ENCODE results near the gene RAB1B.

RAB1B gene

DNA sequence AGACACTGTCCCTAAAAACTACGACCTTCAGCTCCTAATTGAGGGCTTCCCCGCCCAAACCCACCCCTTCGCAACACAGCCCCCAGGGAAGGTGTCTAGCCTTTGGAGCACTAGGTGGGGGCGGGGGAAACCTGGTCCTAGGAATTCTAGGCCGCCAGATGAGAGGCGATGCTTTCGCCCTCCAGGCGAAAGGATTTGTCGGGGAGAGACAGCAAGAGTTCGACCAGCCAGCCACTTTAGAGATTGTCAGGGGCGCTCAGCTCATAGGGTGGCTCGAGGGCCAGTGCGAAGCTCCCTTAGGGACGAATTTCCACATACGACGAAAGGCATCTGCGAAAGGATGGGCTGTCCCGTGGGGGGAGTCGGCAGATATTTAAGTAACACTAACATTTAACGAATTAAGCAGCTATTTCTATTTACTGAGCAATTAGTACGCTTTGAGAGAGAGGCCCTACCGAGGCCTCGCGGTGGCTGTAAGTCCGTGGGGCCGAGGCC is 43.1 kb downstream of the RAB1B start:
- H3K27me3 Mint-ChIP-seq (ENCODE audit: low read depth) = peaks cover 16% of the 10 kb centered on the region
- H3K4me3 Mint-ChIP-seq = peak overlapping the region; percentile 89 to 91 (median 91)
- peak overlapping the region; percentile 94 to 98 (median 95) for H3K27ac Mint-ChIP-seq
- TF ChIP-seq, protein P1, sequence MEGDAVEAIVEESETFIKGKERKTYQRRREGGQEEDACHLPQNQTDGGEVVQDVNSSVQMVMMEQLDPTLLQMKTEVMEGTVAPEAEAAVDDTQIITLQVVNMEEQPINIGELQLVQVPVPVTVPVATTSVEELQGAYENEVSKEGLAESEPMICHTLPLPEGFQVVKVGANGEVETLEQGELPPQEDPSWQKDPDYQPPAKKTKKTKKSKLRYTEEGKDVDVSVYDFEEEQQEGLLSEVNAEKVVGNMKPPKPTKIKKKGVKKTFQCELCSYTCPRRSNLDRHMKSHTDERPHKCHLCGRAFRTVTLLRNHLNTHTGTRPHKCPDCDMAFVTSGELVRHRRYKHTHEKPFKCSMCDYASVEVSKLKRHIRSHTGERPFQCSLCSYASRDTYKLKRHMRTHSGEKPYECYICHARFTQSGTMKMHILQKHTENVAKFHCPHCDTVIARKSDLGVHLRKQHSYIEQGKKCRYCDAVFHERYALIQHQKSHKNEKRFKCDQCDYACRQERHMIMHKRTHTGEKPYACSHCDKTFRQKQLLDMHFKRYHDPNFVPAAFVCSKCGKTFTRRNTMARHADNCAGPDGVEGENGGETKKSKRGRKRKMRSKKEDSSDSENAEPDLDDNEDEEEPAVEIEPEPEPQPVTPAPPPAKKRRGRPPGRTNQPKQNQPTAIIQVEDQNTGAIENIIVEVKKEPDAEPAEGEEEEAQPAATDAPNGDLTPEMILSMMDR (IDR thresholded peaks at IDR 0.05; ENCODE audit: unreplicated experiment in 3 of 3) = peak in 2 of 3 experiments; percentile 91 to 98
- peaks cover 4% of the 10 kb centered on the region for H3K36me3 Mint-ChIP-seq (ENCODE audit: low read depth)
- H3K4me1 Mint-ChIP-seq = peaks cover 15% of the 10 kb centered on the region
- H3K9me3 Mint-ChIP-seq = no peaks in the 10 kb centered on the region

DNA sequence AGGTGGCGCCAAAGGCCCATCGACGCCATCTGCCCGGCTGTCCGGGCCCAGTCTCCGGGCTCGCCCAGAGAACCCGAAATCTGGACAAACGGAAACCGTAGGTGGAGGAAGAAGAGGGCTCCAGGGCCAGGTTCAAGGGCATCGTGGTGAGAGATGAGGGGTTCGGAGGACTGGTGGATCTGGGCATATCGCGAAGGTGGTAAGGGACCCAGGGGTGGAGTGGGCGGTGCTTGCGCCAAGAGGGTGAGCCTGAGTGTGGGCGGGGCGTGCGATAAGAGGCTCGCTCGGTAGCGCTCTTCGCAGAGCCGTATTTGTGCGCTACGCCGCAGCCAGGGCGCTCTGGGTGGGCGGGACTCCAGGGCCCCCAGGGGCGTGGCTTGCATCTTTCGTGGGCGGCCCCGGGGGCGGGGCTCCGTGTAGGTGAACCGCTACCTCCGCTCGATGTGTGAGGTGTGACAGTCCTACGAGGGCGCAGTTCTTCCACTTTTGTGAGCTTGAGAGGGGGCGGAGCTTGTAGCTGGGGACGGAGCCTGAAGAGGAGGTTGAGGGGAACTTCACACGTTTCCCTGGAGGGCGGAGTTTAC is 43.6 kb downstream of the RAB1B start:
- H3K36me3 Mint-ChIP-seq (ENCODE audit: low read depth) = peaks cover 4% of the 10 kb centered on the region
- H3K27me3 Mint-ChIP-seq (ENCODE audit: low read depth) = peaks cover 16% of the 10 kb centered on the region
- peaks cover 15% of the 10 kb centered on the region for H3K4me1 Mint-ChIP-seq
- no peaks in the 10 kb centered on the region for H3K9me3 Mint-ChIP-seq
- TF ChIP-seq, protein P1 (IDR thresholded peaks at IDR 0.05; ENCODE audit: unreplicated experiment in 3 of 3) = peak in 2 of 3 experiments; percentile 48 to 95
- H3K27ac Mint-ChIP-seq = peak overlapping the region; percentile 94 to 98 (median 95)
- H3K4me3 Mint-ChIP-seq = peak overlapping the region; percentile 89 to 91 (median 91)

DNA sequence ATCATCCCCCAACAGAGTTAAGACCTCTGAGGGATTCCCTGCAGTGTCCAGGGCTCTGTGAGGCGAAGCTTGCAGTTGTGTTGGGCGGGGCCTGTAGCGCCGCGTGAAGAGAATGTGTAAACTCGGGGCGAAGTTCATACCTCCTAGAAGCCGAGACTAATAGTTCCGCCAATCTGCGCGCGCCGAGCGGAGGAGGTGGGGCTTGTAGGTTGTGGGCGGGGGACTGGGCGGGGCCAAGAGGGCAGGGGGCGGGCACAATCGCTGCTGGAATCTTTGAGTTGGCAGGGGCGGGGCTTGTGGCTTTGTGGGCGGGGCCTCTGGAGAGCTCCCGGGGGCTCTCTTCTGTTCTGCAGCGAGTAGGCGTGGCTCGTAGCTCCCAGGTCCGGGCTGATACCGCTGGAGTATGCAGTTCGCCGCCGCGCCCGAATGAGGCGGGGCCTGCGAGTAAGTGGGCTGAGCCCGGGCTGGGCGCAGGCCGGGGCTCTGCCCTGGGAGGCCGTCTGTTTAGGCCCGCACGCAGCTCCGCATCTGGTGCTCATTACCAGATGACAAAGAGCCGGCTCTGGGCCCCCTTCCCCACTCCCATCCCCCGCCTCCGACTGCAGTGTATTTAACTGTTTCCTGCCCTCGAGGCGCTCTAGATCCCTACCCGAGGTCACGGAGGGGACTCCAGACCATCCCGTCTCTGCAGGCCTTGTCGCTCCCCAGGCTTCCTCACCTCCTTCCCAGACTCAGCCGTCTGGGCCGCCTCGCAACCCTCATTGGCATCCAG is 44.3 kb downstream of the RAB1B start:
- Mint-ChIP-seq H3K27me3 (ENCODE audit: low read depth) (peaks cover 20% of the 10 kb centered on the region), H3K4me1 (peaks cover 22% of the 10 kb centered on the region), H3K27ac (peak overlapping the region; percentile 94 to 98 (median 95)), H3K36me3 (ENCODE audit: low read depth) (peaks cover 4% of the 10 kb centered on the region), H3K4me3 (peak overlapping the region; percentile 89 to 91 (median 91)), H3K9me3 (no peaks in the 10 kb centered on the region)
- TF ChIP-seq, protein P1 (IDR thresholded peaks at IDR 0.05; ENCODE audit: unreplicated experiment in 3 of 3) = no peak

DNA sequence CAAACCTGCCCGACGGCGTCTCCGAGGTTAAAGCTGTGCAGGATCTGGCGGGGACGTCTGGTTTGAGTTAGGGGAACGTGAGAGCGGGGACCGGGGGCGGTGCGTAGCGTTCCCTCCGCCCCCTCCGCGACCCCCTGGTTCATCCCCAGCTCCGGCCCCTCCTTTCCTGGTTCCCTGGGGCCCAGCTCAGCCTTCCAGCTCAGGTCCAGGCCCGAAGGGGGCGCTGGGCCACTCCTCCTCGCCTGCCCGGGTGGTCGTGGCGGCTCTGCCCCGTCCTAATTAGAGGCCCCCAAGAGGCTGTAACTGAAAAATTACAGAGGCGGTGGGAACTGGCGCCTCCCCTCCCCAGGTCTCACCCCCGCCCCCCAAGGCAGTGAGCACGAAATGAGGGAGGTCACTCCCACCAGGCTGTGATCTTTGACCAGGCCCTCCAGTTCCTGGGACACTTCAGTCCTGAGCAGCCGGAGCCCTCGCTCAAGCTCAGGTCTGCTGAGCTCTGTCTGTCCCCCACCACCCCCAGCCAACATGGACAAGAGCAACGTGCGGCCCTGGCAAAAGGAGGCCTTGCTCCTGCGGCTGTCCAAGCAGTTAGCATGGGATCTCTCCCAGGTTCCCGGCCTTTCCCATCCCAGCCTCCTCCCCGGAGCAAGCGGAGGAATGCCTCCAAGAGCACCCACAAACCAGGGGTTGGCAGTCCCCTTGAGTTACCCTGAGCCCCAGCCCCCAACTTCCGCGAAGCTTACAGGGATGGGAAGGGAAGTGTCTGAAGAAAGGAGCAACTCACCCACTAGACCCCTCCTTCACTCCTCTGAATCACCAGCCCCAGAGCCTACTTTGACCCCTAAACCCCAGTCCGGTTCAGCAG is 45.1 kb downstream of the RAB1B start:
- Mint-ChIP-seq H3K27ac (peak overlapping the region; percentile 94 to 98 (median 95)), H3K9me3 (peaks cover under 1% of the 10 kb centered on the region), H3K27me3 (ENCODE audit: low read depth) (peaks cover 17% of the 10 kb centered on the region), H3K4me1 (peaks cover 29% of the 10 kb centered on the region), H3K36me3 (ENCODE audit: low read depth) (peaks cover 4% of the 10 kb centered on the region), H3K4me3 (peak overlapping the region; percentile 89 to 91 (median 91))
- TF ChIP-seq, protein P1 (IDR thresholded peaks at IDR 0.05; ENCODE audit: unreplicated experiment in 3 of 3) = peak; percentile 30 to 38 (median 32)

DNA sequence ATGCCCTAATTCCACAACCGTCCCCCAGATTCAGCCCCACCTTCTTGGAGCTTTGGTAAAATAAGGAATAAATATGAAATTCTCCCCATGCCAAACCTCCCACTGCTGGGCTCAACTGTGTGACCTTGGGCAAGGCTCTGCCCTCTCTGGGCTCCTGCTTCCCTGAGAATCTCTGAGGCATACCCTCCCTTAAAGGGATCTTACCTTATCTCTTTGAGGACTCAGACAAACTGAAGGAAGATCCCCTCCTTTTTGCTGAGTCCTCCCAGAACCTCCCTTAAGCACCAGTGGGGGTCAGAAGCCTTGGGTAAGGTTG is 45.7 kb downstream of the RAB1B start:
- Mint-ChIP-seq H3K27ac (peak overlapping the region; percentile 94 to 98 (median 95)), H3K4me1 (peaks cover 35% of the 10 kb centered on the region), H3K4me3 (peak overlapping the region; percentile 89 to 91 (median 91)), H3K36me3 (ENCODE audit: low read depth) (peaks cover 4% of the 10 kb centered on the region), H3K27me3 (ENCODE audit: low read depth) (peaks cover 17% of the 10 kb centered on the region), H3K9me3 (peaks cover 3% of the 10 kb centered on the region)
- TF ChIP-seq, protein P1 (IDR thresholded peaks at IDR 0.05; ENCODE audit: unreplicated experiment in 3 of 3) = no peak
